GM23338 (cell line): ENCODE data around the gene THBS2.

ENCODE experiments used
- EZH2 ChIP-seq: fragments of 200-600 bp; sonication (generic); IDR thresholded peaks from one replicate; pipeline ENCODE4 v1.8.0; 2017; ENCODE audit warnings: antibody characterized with exemption, mild to moderate bottlenecking, low read depth; ENCODE audit not compliant: unreplicated experiment
- TF ChIP-seq, protein P1 (sequence below), 2 experiments: fragments of 200-600 bp in 1 of 2; sonication (generic) in 1 of 2; conservative IDR thresholded peaks; 2 replicates each; pipeline versions ENCODE4 v1.5.1 to v1.6.1; 2016 to 2017; ENCODE audit warnings: antibody characterized with exemption in 2 of 2, low read depth in 2 of 2, mild to moderate bottlenecking in 2 of 2, moderate library complexity in 1 of 2
- TF ChIP-seq, protein P2 (sequence below): IDR thresholded peaks from one replicate; pipeline ENCODE4 v1.6.1; 2018; ENCODE audit warnings: antibody characterized with exemption; ENCODE audit not compliant: unreplicated experiment

- TF ChIP-seq, protein P1, sequence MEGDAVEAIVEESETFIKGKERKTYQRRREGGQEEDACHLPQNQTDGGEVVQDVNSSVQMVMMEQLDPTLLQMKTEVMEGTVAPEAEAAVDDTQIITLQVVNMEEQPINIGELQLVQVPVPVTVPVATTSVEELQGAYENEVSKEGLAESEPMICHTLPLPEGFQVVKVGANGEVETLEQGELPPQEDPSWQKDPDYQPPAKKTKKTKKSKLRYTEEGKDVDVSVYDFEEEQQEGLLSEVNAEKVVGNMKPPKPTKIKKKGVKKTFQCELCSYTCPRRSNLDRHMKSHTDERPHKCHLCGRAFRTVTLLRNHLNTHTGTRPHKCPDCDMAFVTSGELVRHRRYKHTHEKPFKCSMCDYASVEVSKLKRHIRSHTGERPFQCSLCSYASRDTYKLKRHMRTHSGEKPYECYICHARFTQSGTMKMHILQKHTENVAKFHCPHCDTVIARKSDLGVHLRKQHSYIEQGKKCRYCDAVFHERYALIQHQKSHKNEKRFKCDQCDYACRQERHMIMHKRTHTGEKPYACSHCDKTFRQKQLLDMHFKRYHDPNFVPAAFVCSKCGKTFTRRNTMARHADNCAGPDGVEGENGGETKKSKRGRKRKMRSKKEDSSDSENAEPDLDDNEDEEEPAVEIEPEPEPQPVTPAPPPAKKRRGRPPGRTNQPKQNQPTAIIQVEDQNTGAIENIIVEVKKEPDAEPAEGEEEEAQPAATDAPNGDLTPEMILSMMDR (conservative IDR thresholded peaks at IDR 0.05; ENCODE audit: low read depth in 2 of 2), result no peak
- TF ChIP-seq EZH2, result no peak
- TF ChIP-seq, protein P2, sequence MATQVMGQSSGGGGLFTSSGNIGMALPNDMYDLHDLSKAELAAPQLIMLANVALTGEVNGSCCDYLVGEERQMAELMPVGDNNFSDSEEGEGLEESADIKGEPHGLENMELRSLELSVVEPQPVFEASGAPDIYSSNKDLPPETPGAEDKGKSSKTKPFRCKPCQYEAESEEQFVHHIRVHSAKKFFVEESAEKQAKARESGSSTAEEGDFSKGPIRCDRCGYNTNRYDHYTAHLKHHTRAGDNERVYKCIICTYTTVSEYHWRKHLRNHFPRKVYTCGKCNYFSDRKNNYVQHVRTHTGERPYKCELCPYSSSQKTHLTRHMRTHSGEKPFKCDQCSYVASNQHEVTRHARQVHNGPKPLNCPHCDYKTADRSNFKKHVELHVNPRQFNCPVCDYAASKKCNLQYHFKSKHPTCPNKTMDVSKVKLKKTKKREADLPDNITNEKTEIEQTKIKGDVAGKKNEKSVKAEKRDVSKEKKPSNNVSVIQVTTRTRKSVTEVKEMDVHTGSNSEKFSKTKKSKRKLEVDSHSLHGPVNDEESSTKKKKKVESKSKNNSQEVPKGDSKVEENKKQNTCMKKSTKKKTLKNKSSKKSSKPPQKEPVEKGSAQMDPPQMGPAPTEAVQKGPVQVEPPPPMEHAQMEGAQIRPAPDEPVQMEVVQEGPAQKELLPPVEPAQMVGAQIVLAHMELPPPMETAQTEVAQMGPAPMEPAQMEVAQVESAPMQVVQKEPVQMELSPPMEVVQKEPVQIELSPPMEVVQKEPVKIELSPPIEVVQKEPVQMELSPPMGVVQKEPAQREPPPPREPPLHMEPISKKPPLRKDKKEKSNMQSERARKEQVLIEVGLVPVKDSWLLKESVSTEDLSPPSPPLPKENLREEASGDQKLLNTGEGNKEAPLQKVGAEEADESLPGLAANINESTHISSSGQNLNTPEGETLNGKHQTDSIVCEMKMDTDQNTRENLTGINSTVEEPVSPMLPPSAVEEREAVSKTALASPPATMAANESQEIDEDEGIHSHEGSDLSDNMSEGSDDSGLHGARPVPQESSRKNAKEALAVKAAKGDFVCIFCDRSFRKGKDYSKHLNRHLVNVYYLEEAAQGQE, result no peak
These were observed 10.5 kb downstream of the THBS2 start for GRCh38 chr6:169243186-169243585.
